Peyer's patch (tissue), 4 donors: ENCODE data around the gene RGS5.

Experiments used
- CTCF ChIP-seq, 6 experiments: fragments of 450-650 bp in 4 of 6; fragments of 200-600 bp in 2 of 6; sonication (generic) in 1 of 6; IDR thresholded peaks; one replicate each; pipeline ENCODE4 v1.5.1; 2017 to 2019; ENCODE audit warnings: antibody characterized with exemption in 6 of 6, mild to moderate bottlenecking in 3 of 6, moderate library complexity in 1 of 6
- POLR2A ChIP-seq, 2 donors: fragments of 450-650 bp; IDR thresholded peaks; one replicate each; pipeline ENCODE4 v1.5.1; 2017; ENCODE audit warnings: antibody characterized with exemption in 2 of 2, mild to moderate bottlenecking in 2 of 2, moderate library complexity in 2 of 2

GRCh38 chr1:163120372-163120771 lies 82.3 kb downstream of the RGS5 start:
- TF ChIP-seq CTCF (IDR thresholded peaks at IDR 0.05) (no peak), POLR2A (IDR thresholded peaks at IDR 0.05) (no peak)
